ENCODE data around the gene SARS2.

GRCh38 chr19:38899447-38900201 is 30.9 kb downstream of the SARS2 start, which contains the start of the genes NFKBIB and SIRT2:
- TF ChIP-seq CTCF (IDR thresholded peaks at IDR 0.05; ENCODE audit: insufficient read depth, low read length, poor library complexity, severe bottlenecking) (no peak), EZH2phosphoT487 (conservative IDR thresholded peaks at IDR 0.05; ENCODE audit: low read length) (no peak)
